K562 (cell line): ENCODE results near the gene LMAN1.

ENCODE experiments used
- BCL6 ChIP-seq: fragments of 250-450 bp; sonication (Bioruptor Pico); IDR thresholded peaks from 2 replicates; pipeline ENCODE4 v1.4.0; 2020
- FOXK2 ChIP-seq, 2 experiments: fragments of 450-650 bp; IDR thresholded peaks in 1 of 2; conservative IDR thresholded peaks in 1 of 2; 2 replicates each; pipeline ENCODE4 v1.6.1; 2016; ENCODE audit warnings: low read depth in 2 of 2, mild to moderate bottlenecking in 1 of 2
- FOXM1 ChIP-seq, 2 experiments: fragments of 450-650 bp in 1 of 2; sonication (generic) in 1 of 2; formaldehyde crosslinking in 1 of 2; IDR thresholded peaks; 2 replicates each; pipeline versions ENCODE4 v1.6.1 to v1.9.0; 2017 to 2022; ENCODE audit warnings: low read depth in 2 of 2, mild to moderate bottlenecking in 2 of 2, missing genetic modification reagents in 1 of 2, moderate library complexity in 1 of 2
- KLF16 ChIP-seq: IDR thresholded peaks from 2 replicates; pipeline ENCODE4 v1.6.1; 2016; ENCODE audit warnings: antibody characterized with exemption
- PTBP1 ChIP-seq: fragments of 200-400 bp; formaldehyde crosslinking; IDR thresholded peaks from 2 replicates; pipeline ENCODE4 v1.6.1; 2017; ENCODE audit warnings: low read depth, low read length
- SMC3 ChIP-seq: conservative IDR thresholded peaks from 2 replicates; pipeline ENCODE4 v1.6.1; 2011; ENCODE audit warnings: low read depth, low read length, improper control_type of control experiment; ENCODE audit not compliant: insufficient read depth
- TF ChIP-seq, protein P1 (sequence below), 3 experiments: IDR thresholded peaks in 2 of 3; conservative IDR thresholded peaks in 1 of 3; 2 replicates each; pipeline ENCODE4 v1.5.1; 2011 to 2012; ENCODE audit warnings: low read length in 3 of 3, mild to moderate bottlenecking in 3 of 3, control low read depth in 2 of 3, improper control_type of control experiment in 1 of 3, inconsistent platforms in 1 of 3, low read depth in 1 of 3, mixed read lengths in 1 of 3, moderate library complexity in 1 of 3; ENCODE audit not compliant: insufficient read depth in 2 of 3

DNA sequence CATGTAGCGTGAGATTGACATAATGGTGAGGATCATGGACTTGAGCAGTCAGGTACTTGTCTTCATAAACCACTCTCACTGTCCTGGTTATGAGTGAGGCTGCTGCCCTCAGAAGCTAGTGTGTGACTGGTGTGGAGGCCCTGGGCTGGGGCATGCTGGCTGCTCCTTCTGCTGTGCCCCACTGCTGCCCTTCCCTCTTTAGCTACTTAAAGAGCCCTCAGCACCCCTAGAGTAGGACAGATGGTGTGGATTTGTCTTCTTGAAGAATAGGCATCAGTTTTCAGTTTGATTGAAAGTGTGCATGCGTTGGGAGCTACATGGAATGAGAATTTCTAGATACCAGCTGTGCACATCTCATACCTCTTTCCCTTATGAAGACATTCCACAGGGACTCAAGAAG is 56.1 kb downstream of the LMAN1 start:
- TF ChIP-seq FOXK2 (conservative IDR thresholded peaks at IDR 0.05 in 1 of 2, IDR thresholded peaks at IDR 0.05 in 1 of 2; ENCODE audit: low read depth in 2 of 2) = no peak
- TF ChIP-seq BCL6 (CRISPR knock-in tag) = no peak
- TF ChIP-seq, protein P1, sequence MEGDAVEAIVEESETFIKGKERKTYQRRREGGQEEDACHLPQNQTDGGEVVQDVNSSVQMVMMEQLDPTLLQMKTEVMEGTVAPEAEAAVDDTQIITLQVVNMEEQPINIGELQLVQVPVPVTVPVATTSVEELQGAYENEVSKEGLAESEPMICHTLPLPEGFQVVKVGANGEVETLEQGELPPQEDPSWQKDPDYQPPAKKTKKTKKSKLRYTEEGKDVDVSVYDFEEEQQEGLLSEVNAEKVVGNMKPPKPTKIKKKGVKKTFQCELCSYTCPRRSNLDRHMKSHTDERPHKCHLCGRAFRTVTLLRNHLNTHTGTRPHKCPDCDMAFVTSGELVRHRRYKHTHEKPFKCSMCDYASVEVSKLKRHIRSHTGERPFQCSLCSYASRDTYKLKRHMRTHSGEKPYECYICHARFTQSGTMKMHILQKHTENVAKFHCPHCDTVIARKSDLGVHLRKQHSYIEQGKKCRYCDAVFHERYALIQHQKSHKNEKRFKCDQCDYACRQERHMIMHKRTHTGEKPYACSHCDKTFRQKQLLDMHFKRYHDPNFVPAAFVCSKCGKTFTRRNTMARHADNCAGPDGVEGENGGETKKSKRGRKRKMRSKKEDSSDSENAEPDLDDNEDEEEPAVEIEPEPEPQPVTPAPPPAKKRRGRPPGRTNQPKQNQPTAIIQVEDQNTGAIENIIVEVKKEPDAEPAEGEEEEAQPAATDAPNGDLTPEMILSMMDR (IDR thresholded peaks at IDR 0.05 in 2 of 3, conservative IDR thresholded peaks at IDR 0.05 in 1 of 3; ENCODE audit: insufficient read depth in 2 of 3, low read depth in 1 of 3, low read length in 3 of 3) = no peak
- TF ChIP-seq PTBP1 = no peak
- no peak for TF ChIP-seq SMC3
- TF ChIP-seq FOXM1 (IDR thresholded peaks at IDR 0.05; ENCODE audit: low read depth) = no peak
- TF ChIP-seq FOXM1 (CRISPR knock-in tag; IDR thresholded peaks at IDR 0.05; ENCODE audit: low read depth) = no peak
- no peak for TF ChIP-seq KLF16
